K562 (cell line): ENCODE measurements around the gene OBSCN. TPM values are rescaled to one million over a fixed set of nuclear protein-coding genes. Genes with fewer than 3 reads are reported as not detected.

Source experiments
- ATF7 ChIP-seq: fragments of 450-650 bp; IDR thresholded peaks from 2 replicates; pipeline ENCODE4 v1.7.1; 2014; ENCODE audit warnings: mild to moderate bottlenecking, moderate library complexity
- CREM ChIP-seq: IDR thresholded peaks from 2 replicates; pipeline ENCODE4 v1.6.1; 2014; ENCODE audit warnings: antibody characterized with exemption, low read depth
- SMC3 ChIP-seq: conservative IDR thresholded peaks from 2 replicates; pipeline ENCODE4 v1.6.1; 2011; ENCODE audit warnings: low read depth, low read length, improper control_type of control experiment; ENCODE audit not compliant: insufficient read depth
- ZKSCAN8 ChIP-seq: fragments of 200-800 bp; sonication (Bioruptor generic); IDR thresholded peaks from 2 replicates; pipeline ENCODE4 v1.6.1; 2016; ENCODE audit warnings: missing genetic modification characterization, missing compliant biosample characterization
- polyA plus RNA-seq, 8 experiments: library from polyadenylated mRNA; depleted of rRNA in 4 of 8; stranded (reverse) in 5 of 8; unstranded in 3 of 8; fragments of >200 nt; fragmentation: Nextera tagmentation in 2 of 8; fragmentation: Illumina TruSeq in 1 of 8; extraction: Ambion mirVana in 2 of 8; extraction: Trizol in 1 of 8; gene quantifications; 2 replicates each; pipeline versions ENCODE4 v1.2.1 to v1.2.3, GENCODE V29; 2011 to 2014; ENCODE audit warnings: inconsistent platforms in 1 of 8, missing spikeins in 1 of 8
- total RNA-seq, 7 experiments: library from RNA; depleted of rRNA in 6 of 7; stranded (reverse); fragments of >200 nt in 6 of 7; fragmentation: Illumina TruSeq in 2 of 7; extraction: Trizol in 2 of 7; gene quantifications; 2 replicates each; pipeline versions ENCODE4 v1.2.1 to v1.2.3, GENCODE V29; 2011 to 2021; ENCODE audit warnings: low replicate concordance in 1 of 7
- TF ChIP-seq, protein P1 (sequence below): fragments of 450-650 bp; IDR thresholded peaks from 2 replicates; pipeline ENCODE4 v1.6.1; 2016
- TF ChIP-seq, protein P2 (sequence below), 3 experiments: IDR thresholded peaks in 2 of 3; conservative IDR thresholded peaks in 1 of 3; 2 replicates each; pipeline ENCODE4 v1.5.1; 2011 to 2012; ENCODE audit warnings: low read length in 3 of 3, mild to moderate bottlenecking in 3 of 3, control low read depth in 2 of 3, improper control_type of control experiment in 1 of 3, inconsistent platforms in 1 of 3, low read depth in 1 of 3, mixed read lengths in 1 of 3, moderate library complexity in 1 of 3; ENCODE audit not compliant: insufficient read depth in 2 of 3

OBSCN gene
- total and polyA plus RNA-seq, 9 of the 15 experiments (the other 6 are each of a cell fraction or from before 2014, with no cell fraction given), result 0.18 to 19.7 (median 3.6) TPM

DNA sequence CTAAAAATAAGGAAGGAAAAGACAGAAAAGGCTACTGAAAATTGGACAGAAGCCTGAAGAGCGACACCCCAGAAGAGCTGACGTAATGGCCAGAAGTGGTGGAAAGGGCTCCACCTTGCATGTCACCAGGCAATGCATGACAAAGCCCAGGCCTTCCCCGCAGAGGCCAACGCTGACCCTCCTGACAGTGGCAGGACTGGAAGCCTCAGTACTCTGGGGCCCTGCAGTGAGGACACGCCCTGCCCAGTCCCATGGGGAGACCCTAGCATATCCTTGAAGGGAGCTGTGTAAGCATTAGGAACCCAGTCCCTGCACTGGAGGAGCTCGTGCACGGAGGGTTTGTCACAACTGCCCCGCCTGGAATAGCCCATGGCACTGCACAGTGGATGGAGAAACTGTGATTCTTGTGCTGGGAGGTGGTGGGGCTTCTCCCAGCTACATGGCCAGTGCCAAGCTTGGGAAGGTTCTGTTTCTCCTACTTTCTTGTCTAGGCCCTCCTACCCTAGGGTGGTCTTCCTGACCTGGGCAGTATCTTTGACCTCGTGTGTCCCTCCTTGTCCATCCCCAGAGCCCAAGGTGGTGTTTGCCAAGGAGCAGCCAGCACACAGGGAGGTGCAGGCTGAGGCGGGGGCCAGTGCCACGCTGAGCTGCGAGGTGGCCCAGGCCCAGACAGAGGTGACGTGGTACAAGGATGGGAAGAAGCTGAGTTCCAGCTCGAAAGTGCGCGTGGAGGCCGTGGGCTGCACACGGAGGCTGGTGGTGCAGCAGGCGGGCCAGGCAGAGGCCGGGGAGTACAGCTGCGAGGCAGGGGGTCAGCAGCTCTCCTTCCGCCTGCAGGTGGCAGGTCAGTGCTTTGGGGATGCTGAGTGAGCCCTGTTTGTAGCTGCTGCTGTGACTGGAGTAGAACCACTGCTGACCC, 60.4 kb downstream of the OBSCN start (continued):
- TF ChIP-seq SMC3 (0 out of 2 replicates have a peak, but pooled peaks have one; percentile 21), ATF7 (peak; percentile 92), ZKSCAN8 (CRISPR knock-in tag) (no peak), CREM (peak; percentile 66)
- TF ChIP-seq, protein P1, sequence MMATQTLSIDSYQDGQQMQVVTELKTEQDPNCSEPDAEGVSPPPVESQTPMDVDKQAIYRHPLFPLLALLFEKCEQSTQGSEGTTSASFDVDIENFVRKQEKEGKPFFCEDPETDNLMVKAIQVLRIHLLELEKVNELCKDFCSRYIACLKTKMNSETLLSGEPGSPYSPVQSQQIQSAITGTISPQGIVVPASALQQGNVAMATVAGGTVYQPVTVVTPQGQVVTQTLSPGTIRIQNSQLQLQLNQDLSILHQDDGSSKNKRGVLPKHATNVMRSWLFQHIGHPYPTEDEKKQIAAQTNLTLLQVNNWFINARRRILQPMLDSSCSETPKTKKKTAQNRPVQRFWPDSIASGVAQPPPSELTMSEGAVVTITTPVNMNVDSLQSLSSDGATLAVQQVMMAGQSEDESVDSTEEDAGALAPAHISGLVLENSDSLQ, result peak; percentile 77
- TF ChIP-seq, protein P2, sequence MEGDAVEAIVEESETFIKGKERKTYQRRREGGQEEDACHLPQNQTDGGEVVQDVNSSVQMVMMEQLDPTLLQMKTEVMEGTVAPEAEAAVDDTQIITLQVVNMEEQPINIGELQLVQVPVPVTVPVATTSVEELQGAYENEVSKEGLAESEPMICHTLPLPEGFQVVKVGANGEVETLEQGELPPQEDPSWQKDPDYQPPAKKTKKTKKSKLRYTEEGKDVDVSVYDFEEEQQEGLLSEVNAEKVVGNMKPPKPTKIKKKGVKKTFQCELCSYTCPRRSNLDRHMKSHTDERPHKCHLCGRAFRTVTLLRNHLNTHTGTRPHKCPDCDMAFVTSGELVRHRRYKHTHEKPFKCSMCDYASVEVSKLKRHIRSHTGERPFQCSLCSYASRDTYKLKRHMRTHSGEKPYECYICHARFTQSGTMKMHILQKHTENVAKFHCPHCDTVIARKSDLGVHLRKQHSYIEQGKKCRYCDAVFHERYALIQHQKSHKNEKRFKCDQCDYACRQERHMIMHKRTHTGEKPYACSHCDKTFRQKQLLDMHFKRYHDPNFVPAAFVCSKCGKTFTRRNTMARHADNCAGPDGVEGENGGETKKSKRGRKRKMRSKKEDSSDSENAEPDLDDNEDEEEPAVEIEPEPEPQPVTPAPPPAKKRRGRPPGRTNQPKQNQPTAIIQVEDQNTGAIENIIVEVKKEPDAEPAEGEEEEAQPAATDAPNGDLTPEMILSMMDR (IDR thresholded peaks at IDR 0.05 in 2 of 3, conservative IDR thresholded peaks at IDR 0.05 in 1 of 3; ENCODE audit: insufficient read depth in 2 of 3, low read depth in 1 of 3, low read length in 3 of 3), result peak; percentile 42 to 57 (median 44); a peak in 4 of 6 replicates
- TF ChIP-seq, all 486 proteins: peak for 19
